SK-N-SH treated with all-trans-retinoic acid at 6 μM for 48 hours (cell line): Measurements from ENCODE around the gene SUPT3H.

Source experiments
- ESRRG ChIP-seq: fragments of 250-450 bp; sonication (Bioruptor Pico); IDR thresholded peaks from 2 replicates; pipeline ENCODE4 v1.6.1; 2021; ENCODE audit warnings: mild to moderate bottlenecking
- PPARA ChIP-seq: fragments of 250-450 bp; sonication (Bioruptor Pico); IDR thresholded peaks from 2 replicates; pipeline ENCODE4 v1.5.0; 2020; ENCODE audit warnings: mild to moderate bottlenecking, borderline replicate concordance
- SNAI2 ChIP-seq: fragments of 250-450 bp; sonication (Bioruptor Pico); IDR thresholded peaks from 2 replicates; pipeline ENCODE4 v1.5.0; 2020; ENCODE audit warnings: mild to moderate bottlenecking, moderate library complexity
- TCF4 ChIP-seq: fragments of 250-450 bp; sonication (Bioruptor Pico); IDR thresholded peaks from 2 replicates; pipeline ENCODE4 v1.8.0; 2021; ENCODE audit warnings: mild to moderate bottlenecking, moderate library complexity, borderline replicate concordance
- ZNF70 ChIP-seq: fragments of 450-650 bp; formaldehyde crosslinking; IDR thresholded peaks from 2 replicates; pipeline ENCODE4 v1.5.0; 2020; ENCODE audit warnings: mild to moderate bottlenecking, moderate library complexity
- ZNF8 ChIP-seq: fragments of 450-650 bp; formaldehyde crosslinking; IDR thresholded peaks from 2 replicates; pipeline ENCODE4 v1.5.0; 2020; ENCODE audit warnings: mild to moderate bottlenecking, moderate library complexity
- TF ChIP-seq, protein P1 (sequence below): fragments of 250-450 bp; sonication (Bioruptor Pico); IDR thresholded peaks from 2 replicates; pipeline ENCODE4 v1.5.1; 2021; ENCODE audit warnings: mild to moderate bottlenecking, moderate library complexity

GRCh38 chr6:45092135-45092534, 285.6 kb downstream of the SUPT3H start:
- TF ChIP-seq ZNF8 (CRISPR knock-in tag) (no peak), PPARA (CRISPR knock-in tag) (no peak), SNAI2 (CRISPR knock-in tag) (no peak), ESRRG (no peak), TCF4 (no peak), ZNF70 (CRISPR knock-in tag) (no peak)
- TF ChIP-seq, protein P1, sequence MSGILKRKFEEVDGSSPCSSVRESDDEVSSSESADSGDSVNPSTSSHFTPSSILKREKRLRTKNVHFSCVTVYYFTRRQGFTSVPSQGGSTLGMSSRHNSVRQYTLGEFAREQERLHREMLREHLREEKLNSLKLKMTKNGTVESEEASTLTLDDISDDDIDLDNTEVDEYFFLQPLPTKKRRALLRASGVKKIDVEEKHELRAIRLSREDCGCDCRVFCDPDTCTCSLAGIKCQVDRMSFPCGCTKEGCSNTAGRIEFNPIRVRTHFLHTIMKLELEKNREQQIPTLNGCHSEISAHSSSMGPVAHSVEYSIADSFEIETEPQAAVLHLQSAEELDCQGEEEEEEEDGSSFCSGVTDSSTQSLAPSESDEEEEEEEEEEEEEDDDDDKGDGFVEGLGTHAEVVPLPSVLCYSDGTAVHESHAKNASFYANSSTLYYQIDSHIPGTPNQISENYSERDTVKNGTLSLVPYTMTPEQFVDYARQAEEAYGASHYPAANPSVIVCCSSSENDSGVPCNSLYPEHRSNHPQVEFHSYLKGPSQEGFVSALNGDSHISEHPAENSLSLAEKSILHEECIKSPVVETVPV (CRISPR knock-in tag), result no peak
